ENCODE measurements around the gene RO60.

Gene RO60

DNA sequence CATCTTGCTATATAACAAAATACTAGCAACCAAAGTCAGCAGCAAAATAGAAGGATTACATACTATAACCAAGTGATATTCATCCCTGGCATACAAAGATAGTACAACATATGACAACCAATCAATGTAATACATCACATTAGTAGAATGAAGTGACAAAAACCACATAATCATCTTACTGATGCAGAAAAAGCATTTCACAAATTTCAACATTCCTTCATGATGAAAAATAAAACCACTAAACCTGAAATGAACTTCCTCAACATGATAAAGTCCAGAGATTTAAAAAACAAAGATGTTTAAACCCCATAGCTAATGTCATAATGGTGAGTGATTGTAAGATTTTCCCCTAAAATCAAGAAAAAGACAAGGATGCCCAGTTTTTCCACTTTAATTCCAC is 18.6 kb downstream of the RO60 start:
- peaks cover 6% of the 10 kb centered on the region; the same call in 1 of the 2 replicates for H3K36me3 ChIP-seq (ENCODE audit: insufficient read depth)
- TF ChIP-seq, protein P1, sequence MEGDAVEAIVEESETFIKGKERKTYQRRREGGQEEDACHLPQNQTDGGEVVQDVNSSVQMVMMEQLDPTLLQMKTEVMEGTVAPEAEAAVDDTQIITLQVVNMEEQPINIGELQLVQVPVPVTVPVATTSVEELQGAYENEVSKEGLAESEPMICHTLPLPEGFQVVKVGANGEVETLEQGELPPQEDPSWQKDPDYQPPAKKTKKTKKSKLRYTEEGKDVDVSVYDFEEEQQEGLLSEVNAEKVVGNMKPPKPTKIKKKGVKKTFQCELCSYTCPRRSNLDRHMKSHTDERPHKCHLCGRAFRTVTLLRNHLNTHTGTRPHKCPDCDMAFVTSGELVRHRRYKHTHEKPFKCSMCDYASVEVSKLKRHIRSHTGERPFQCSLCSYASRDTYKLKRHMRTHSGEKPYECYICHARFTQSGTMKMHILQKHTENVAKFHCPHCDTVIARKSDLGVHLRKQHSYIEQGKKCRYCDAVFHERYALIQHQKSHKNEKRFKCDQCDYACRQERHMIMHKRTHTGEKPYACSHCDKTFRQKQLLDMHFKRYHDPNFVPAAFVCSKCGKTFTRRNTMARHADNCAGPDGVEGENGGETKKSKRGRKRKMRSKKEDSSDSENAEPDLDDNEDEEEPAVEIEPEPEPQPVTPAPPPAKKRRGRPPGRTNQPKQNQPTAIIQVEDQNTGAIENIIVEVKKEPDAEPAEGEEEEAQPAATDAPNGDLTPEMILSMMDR (conservative IDR thresholded peaks at IDR 0.05; ENCODE audit: low read depth, low read length): no peak

GRCh38 chr1:193079187-193079586 is 19.8 kb downstream of the RO60 start:
- Histone ChIP-seq H4K20me1 (ENCODE audit: insufficient read depth) (no peaks in the 10 kb centered on the region), H2AFZ (ENCODE audit: low read depth) (no peak overlapping the region), H3K4me1 (ENCODE audit: low read depth, poor library complexity, severe bottlenecking) (peaks cover 30% of the 10 kb centered on the region), H3K4me2 (no peak overlapping the region), H3K36me3 (ENCODE audit: insufficient read depth) (peaks cover 6% of the 10 kb centered on the region; the same call in 1 of the 2 replicates), H3K79me2 (ENCODE audit: insufficient read depth, low read depth) (peaks cover 11% of the 10 kb centered on the region; the same call in 1 of the 2 replicates), H3K27me3 (ENCODE audit: insufficient read depth, low read depth) (no peaks in the 10 kb centered on the region), H3K9ac (no peak overlapping the region), H3K4me3 (IDR thresholded peaks at IDR 0.05; ENCODE audit: insufficient read depth, low read depth, low read length) (no peak overlapping the region), H3K27ac (no peak overlapping the region)
- TF ChIP-seq, protein P1 (conservative IDR thresholded peaks at IDR 0.05; ENCODE audit: low read depth, low read length): no peak

More for the DNA sequence above, 18.6 kb downstream of the RO60 start:
- H2AFZ ChIP-seq (ENCODE audit: low read depth): no peak overlapping the region
- no peak overlapping the region for H3K4me2 ChIP-seq
- H3K79me2 ChIP-seq (ENCODE audit: insufficient read depth, low read depth): peaks cover 12% of the 10 kb centered on the region; the same call in 1 of the 2 replicates
- H3K4me1 ChIP-seq (ENCODE audit: low read depth, poor library complexity, severe bottlenecking): peaks cover 18% of the 10 kb centered on the region
- H3K9ac ChIP-seq: no peak overlapping the region
- no peaks in the 10 kb centered on the region for H3K27me3 ChIP-seq (ENCODE audit: insufficient read depth, low read depth)
- H3K27ac ChIP-seq: no peak overlapping the region
- no peaks in the 10 kb centered on the region for H4K20me1 ChIP-seq (ENCODE audit: insufficient read depth)
- no peak overlapping the region for H3K4me3 ChIP-seq (IDR thresholded peaks at IDR 0.05; ENCODE audit: insufficient read depth, low read depth, low read length)

- peaks cover 42% of the 10 kb centered on the region for H3K4me1 ChIP-seq (ENCODE audit: low read depth, poor library complexity, severe bottlenecking)
- peak overlapping the region; percentile 70 for H3K4me3 ChIP-seq (IDR thresholded peaks at IDR 0.05; ENCODE audit: insufficient read depth, low read depth, low read length)
- peak overlapping the region; percentile 72 for H3K4me2 ChIP-seq
- H2AFZ ChIP-seq (ENCODE audit: low read depth): no peak overlapping the region
- H3K27ac ChIP-seq: peak overlapping the region; percentile 57
- H4K20me1 ChIP-seq (ENCODE audit: insufficient read depth): no peaks in the 10 kb centered on the region
- TF ChIP-seq, protein P1 (conservative IDR thresholded peaks at IDR 0.05; ENCODE audit: low read depth, low read length): no peak
- H3K36me3 ChIP-seq (ENCODE audit: insufficient read depth): peaks cover 6% of the 10 kb centered on the region; the same call in 1 of the 2 replicates
- H3K79me2 ChIP-seq (ENCODE audit: insufficient read depth, low read depth): no peaks in the 10 kb centered on the region
- no peak overlapping the region; the same call in 1 of the 2 replicates for H3K9ac ChIP-seq
- H3K27me3 ChIP-seq (ENCODE audit: insufficient read depth, low read depth): no peaks in the 10 kb centered on the region
These were observed 24.1 kb downstream of the RO60 start for GRCh38 chr1:193083365-193084088.

DNA sequence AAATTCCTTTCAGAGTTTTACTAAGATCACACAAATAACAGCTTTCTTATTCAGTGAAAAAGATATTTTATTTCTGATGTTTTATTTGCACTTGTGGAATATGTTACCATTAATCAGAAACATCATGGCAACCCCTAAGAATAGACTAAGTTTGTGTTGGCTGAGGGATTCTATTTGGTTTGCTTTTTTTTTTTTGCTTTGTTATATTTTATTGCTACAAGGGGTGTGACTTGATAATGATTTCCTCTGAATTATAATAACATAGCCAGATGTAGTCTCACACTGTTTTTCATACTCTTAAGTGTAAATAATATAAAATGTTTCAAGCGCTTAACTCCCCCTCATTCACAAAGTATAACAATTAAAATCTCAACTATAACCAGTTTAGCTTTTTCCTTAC is 25.9 kb downstream of the RO60 start:
- Histone ChIP-seq H3K27ac (no peak overlapping the region), H3K4me2 (no peak overlapping the region), H3K36me3 (ENCODE audit: insufficient read depth) (peaks cover 6% of the 10 kb centered on the region; the same call in 1 of the 2 replicates), H3K79me2 (ENCODE audit: insufficient read depth, low read depth) (no peaks in the 10 kb centered on the region), H3K4me1 (ENCODE audit: low read depth, poor library complexity, severe bottlenecking) (peaks cover 42% of the 10 kb centered on the region), H3K27me3 (ENCODE audit: insufficient read depth, low read depth) (no peaks in the 10 kb centered on the region), H3K4me3 (IDR thresholded peaks at IDR 0.05; ENCODE audit: insufficient read depth, low read depth, low read length) (no peak overlapping the region), H4K20me1 (ENCODE audit: insufficient read depth) (no peaks in the 10 kb centered on the region), H3K9ac (no peak overlapping the region), H2AFZ (ENCODE audit: low read depth) (no peak overlapping the region)
- TF ChIP-seq, protein P1 (conservative IDR thresholded peaks at IDR 0.05; ENCODE audit: low read depth, low read length): no peak
